Neural cell (in vitro differentiated cells): Measurements from ENCODE around the gene USP6NL. TPM values are rescaled to one million over a fixed set of nuclear protein-coding genes. Genes with fewer than 3 reads are reported as not detected.

ENCODE experiments used
- H2AFZ ChIP-seq: fragments of 200-600, 300-800 bp; sonication (generic), shearing (Covaris generic); 2 replicates; pipeline ENCODE4 v1.6.0; 2014; ENCODE audit warnings: low read depth, mild to moderate bottlenecking, antibody characterized with exemption, low read length, moderate library complexity
- H3F3A ChIP-seq: fragments of 200-600 bp; shearing (Covaris generic); 2 replicates; pipeline ENCODE4 v1.6.1; 2016; ENCODE audit warnings: mild to moderate bottlenecking, moderate library complexity, mixed read lengths, antibody characterized with exemption, low read length; ENCODE audit not compliant: insufficient read depth, poor library complexity, severe bottlenecking
- H3K27ac ChIP-seq: fragments of 200-600, 300-800 bp; sonication (generic), shearing (Covaris generic); 2 replicates; pipeline ENCODE4 v1.5.1; 2014; ENCODE audit warnings: mild to moderate bottlenecking, low read length, moderate library complexity
- H3K27me3 ChIP-seq: fragments of 300-800, 200-600 bp; sonication (generic), shearing (Covaris generic); 2 replicates; pipeline ENCODE4 v1.6.0; 2014; ENCODE audit warnings: mild to moderate bottlenecking, low read depth, low read length, moderate library complexity; ENCODE audit not compliant: insufficient read depth
- H3K36me3 ChIP-seq: fragments of 300-800, 200-600 bp; sonication (generic), shearing (Covaris generic); 2 replicates; pipeline ENCODE4 v1.5.1; 2014; ENCODE audit warnings: mild to moderate bottlenecking, antibody characterized with exemption, low read length, moderate library complexity; ENCODE audit not compliant: insufficient read depth
- H3K4me2 ChIP-seq: fragments of 300-800, 200-600 bp; sonication (generic), shearing (Covaris generic); 2 replicates; pipeline ENCODE4 v1.6.0; 2014; ENCODE audit warnings: mild to moderate bottlenecking, low read length
- H3K4me3 ChIP-seq: fragments of 300-800, 200-600 bp; sonication (generic), shearing (Covaris generic); 2 replicates; pipeline ENCODE4 v1.5.1; 2014; ENCODE audit warnings: mild to moderate bottlenecking, low read length, moderate library complexity
- H3K79me2 ChIP-seq: fragments of 200-600 bp; shearing (Covaris generic); replicated peaks from 2 replicates; pipeline ENCODE4 v1.6.0; 2014; ENCODE audit warnings: mild to moderate bottlenecking, low read length, moderate library complexity; ENCODE audit not compliant: insufficient read depth
- H3K9ac ChIP-seq: fragments of 300-800, 200-600 bp; sonication (generic), shearing (Covaris generic); 2 replicates; pipeline ENCODE4 v1.6.1; 2016; ENCODE audit warnings: mild to moderate bottlenecking, low read length, mixed read lengths
- H3K9me2 ChIP-seq: fragments of 200-600 bp; shearing (Covaris generic); 2 replicates; pipeline ENCODE4 v1.6.1; 2016; ENCODE audit warnings: mild to moderate bottlenecking, low read length, mixed read lengths; ENCODE audit not compliant: insufficient read depth
- H3K9me3 ChIP-seq: fragments of 200-600, 300-800 bp; sonication (generic), shearing (Covaris generic); 2 replicates; pipeline ENCODE4 v1.6.1; 2016; ENCODE audit warnings: mild to moderate bottlenecking, mixed run types, low read length, moderate library complexity, mixed read lengths
- H4K20me1 ChIP-seq: fragments of 200-600 bp; shearing (Covaris generic); 2 replicates; pipeline ENCODE4 v1.6.1; 2016; ENCODE audit warnings: mild to moderate bottlenecking, mixed run types; ENCODE audit not compliant: insufficient read depth
- CTCF ChIP-seq: fragments of 450-650 bp; IDR thresholded peaks from 2 replicates; pipeline ENCODE4 v1.5.1; 2014; ENCODE audit warnings: antibody characterized with exemption, mild to moderate bottlenecking, moderate library complexity; ENCODE audit not compliant: poor library complexity, severe bottlenecking
- EP300 ChIP-seq: fragments of 450-650 bp; conservative IDR thresholded peaks from 2 replicates; pipeline ENCODE4 v1.6.1; 2014; ENCODE audit warnings: antibody characterized with exemption, mild to moderate bottlenecking, moderate library complexity; ENCODE audit not compliant: poor library complexity, severe bottlenecking
- EZH2 ChIP-seq: fragments of 200-600, 300-800 bp; shearing (Covaris generic), sonication (generic); IDR thresholded peaks from 2 replicates; pipeline ENCODE4 v1.6.1; 2014; ENCODE audit warnings: antibody characterized with exemption, low read length, borderline replicate concordance, mild to moderate bottlenecking; ENCODE audit not compliant: insufficient read depth, poor library complexity, severe bottlenecking
- MXI1 ChIP-seq: fragments of 450-650 bp; conservative IDR thresholded peaks from 2 replicates; pipeline ENCODE4 v1.6.1; 2014; ENCODE audit warnings: antibody characterized with exemption, mild to moderate bottlenecking; ENCODE audit not compliant: poor library complexity, severe bottlenecking
- POLR2AphosphoS5 ChIP-seq: IDR thresholded peaks from 2 replicates; pipeline ENCODE4 v1.6.1; 2012
- RAD21 ChIP-seq: fragments of 450-650 bp; conservative IDR thresholded peaks from 2 replicates; pipeline ENCODE4 v1.6.1; 2014; ENCODE audit warnings: antibody characterized with exemption, mild to moderate bottlenecking, moderate library complexity
- REST ChIP-seq: IDR thresholded peaks from 2 replicates; pipeline ENCODE4 v1.6.1; 2012; ENCODE audit warnings: borderline replicate concordance
- SMC3 ChIP-seq: fragments of 450-650 bp; conservative IDR thresholded peaks from 2 replicates; pipeline ENCODE4 v1.6.1; 2014; ENCODE audit warnings: antibody characterized with exemption, mild to moderate bottlenecking, moderate library complexity; ENCODE audit not compliant: poor library complexity
- TAF1 ChIP-seq: IDR thresholded peaks from 2 replicates; pipeline ENCODE4 v1.6.1; 2012; ENCODE audit warnings: low read depth
- polyA plus RNA-seq: library from polyadenylated mRNA; depleted of rRNA; stranded (reverse); fragments of >200 nt; gene quantifications from 2 replicates; pipeline ENCODE4 v1.2.3, GENCODE V29; 2014

The USP6NL gene
- polyA plus RNA-seq, 1 donor from 2014 or later = 39.9 TPM

GRCh38 chr10:11468126-11468742 is 143.2 kb downstream of the USP6NL start:
- H3K27me3 ChIP-seq = no peaks in the 10 kb centered on the region
- no peaks in the 10 kb centered on the region for H3K9me2 ChIP-seq
- H4K20me1 ChIP-seq = no peaks in the 10 kb centered on the region
- no peak overlapping the region for H3K9ac ChIP-seq
- no peak for TF ChIP-seq MXI1
- no peak for TF ChIP-seq RAD21
- no peak for TF ChIP-seq REST
- TF ChIP-seq CTCF = no peak
- TF ChIP-seq TAF1 = no peak
- no peak for TF ChIP-seq SMC3
- TF ChIP-seq POLR2AphosphoS5 = no peak
- TF ChIP-seq EP300 = no peak
- TF ChIP-seq EZH2 = no peak
- H2AFZ ChIP-seq = no peak overlapping the region
- H3K36me3 ChIP-seq = no peaks in the 10 kb centered on the region
- H3K9me3 ChIP-seq = no peaks in the 10 kb centered on the region
- H3F3A ChIP-seq = no peaks in the 10 kb centered on the region
- H3K4me2 ChIP-seq = no peak overlapping the region
- no peaks in the 10 kb centered on the region for H3K79me2 ChIP-seq
- H3K4me3 ChIP-seq = no peak overlapping the region
- no peak overlapping the region for H3K27ac ChIP-seq

GRCh38 chr10:11465406-11465805 is 146.0 kb downstream of the USP6NL start:
- Histone ChIP-seq H3K4me3 (no peak overlapping the region), H3K79me2 (no peaks in the 10 kb centered on the region), H3F3A (no peaks in the 10 kb centered on the region), H3K9me2 (no peaks in the 10 kb centered on the region), H3K27ac (no peak overlapping the region), H2AFZ (no peak overlapping the region), H3K4me2 (no peak overlapping the region), H3K36me3 (no peaks in the 10 kb centered on the region), H4K20me1 (no peaks in the 10 kb centered on the region), H3K9me3 (no peaks in the 10 kb centered on the region), H3K27me3 (no peaks in the 10 kb centered on the region), H3K9ac (no peak overlapping the region)
- TF ChIP-seq EZH2 (no peak), TAF1 (no peak), POLR2AphosphoS5 (no peak), RAD21 (no peak), SMC3 (no peak), EP300 (no peak), MXI1 (no peak), REST (no peak), CTCF (no peak)
